Nucleus accumbens (tissue), 56 donors: ENCODE data around the gene ZSCAN5A.
"Not testable (repeated sequence)": the region's sequence is repeated elsewhere in the genome, so short reads cannot be mapped to it uniquely, and the experiment has no call there.

Source experiments
- DNase-seq, 56 donors: peaks; one replicate each; lab custom pipeline; 2025; lab: John Stamatoyannopoulos, UW

The ZSCAN5A gene

GRCh38 chr19:56282809-56283208 is 31.8 kb downstream of the ZSCAN5A start:
- no peak for DNase-seq

- no peak for DNase-seq
Observed at GRCh38 chr19:56273563-56274117, 41.0 kb downstream of the ZSCAN5A start.

- DNase-seq = no peak
Observed at GRCh38 chr19:56272161-56272798, 42.4 kb downstream of the ZSCAN5A start, which contains the start of gene EDDM13. Gene EDDM13 (plus strand): TSS chr19:56272748. CDS start chr19:56272835, 87 bp downstream.

- no peak for DNase-seq
Observed at GRCh38 chr19:56271151-56271550, 43.5 kb downstream of the ZSCAN5A start.

DNA sequence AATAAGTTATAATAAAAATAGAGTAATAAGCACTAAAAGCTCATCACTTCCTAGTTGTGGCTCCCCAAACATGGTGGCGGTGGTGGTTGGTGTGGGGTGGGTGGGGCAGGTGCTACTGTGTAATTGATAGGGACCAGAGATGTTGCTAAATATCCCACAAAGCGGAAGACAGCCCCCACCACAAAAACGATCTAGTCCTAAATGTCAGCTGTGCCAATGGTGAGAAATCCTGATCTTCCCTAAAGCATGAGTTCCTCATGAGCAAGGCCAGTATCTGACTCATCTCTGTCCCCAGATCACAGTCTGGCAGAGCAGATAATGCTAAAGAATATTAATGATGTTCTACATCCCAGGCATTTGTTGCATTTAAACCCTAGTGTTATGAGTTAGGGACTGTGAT is 44.0 kb downstream of the ZSCAN5A start:
- DNase-seq = no peak

- DNase-seq = no peak
Observed at GRCh38 chr19:56269348-56269747, 45.3 kb downstream of the ZSCAN5A start.

GRCh38 chr19:56266051-56266450 is 48.6 kb downstream of the ZSCAN5A start:
- no peak for DNase-seq

- DNase-seq = no peak
Observed at GRCh38 chr19:56263319-56263718, 51.3 kb downstream of the ZSCAN5A start.

DNA sequence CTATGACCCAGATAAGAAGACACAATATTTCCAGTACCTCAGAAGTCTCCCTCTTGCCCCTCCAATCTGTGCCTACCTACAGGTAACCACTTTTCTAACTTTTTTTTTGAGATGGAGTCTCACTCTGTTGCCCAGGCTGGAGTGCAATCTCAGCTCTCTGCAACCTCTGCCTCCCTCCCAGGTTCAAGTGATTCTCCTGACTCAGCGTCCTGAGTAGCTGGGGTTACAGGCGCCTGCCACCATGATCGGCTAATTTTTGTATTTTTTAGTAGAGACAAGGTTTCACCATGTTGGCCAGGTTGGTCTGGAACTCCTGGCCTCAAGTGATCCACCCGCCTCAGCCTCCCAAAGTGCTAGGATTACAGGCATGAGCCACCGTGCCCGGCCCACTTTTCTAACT is 52.7 kb downstream of the ZSCAN5A start:
- not testable (repeated sequence) for DNase-seq

DNA sequence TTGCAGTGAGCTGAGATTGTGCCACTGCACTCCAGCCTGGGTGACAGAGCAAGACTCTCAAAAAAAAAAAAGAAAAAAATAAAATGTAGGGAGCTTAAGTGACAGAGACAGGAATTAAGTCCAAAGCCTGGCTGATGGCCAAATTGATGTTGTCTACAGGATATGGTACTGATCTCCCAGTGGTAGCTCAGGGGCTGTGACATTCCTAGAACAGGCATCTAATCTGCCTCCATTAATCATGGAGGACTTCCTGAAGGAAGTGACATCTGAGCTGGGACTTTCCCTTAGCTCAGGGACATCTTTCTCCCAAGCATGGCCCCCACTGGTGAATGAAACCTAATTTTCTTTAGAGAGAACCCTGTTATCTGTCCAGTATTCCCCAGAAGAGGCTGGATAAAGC is 53.5 kb downstream of the ZSCAN5A start:
- DNase-seq = no peak

- DNase-seq = no peak
Observed at GRCh38 chr19:56258272-56258671, 56.4 kb downstream of the ZSCAN5A start.

GRCh38 chr19:56253737-56254136 is 60.9 kb downstream of the ZSCAN5A start:
- DNase-seq = no peak

- DNase-seq = peak in 47 of 56 donors; percentile 0 to 63 (median 15)
Observed at GRCh38 chr19:56252699-56253422, 61.8 kb downstream of the ZSCAN5A start.

DNA sequence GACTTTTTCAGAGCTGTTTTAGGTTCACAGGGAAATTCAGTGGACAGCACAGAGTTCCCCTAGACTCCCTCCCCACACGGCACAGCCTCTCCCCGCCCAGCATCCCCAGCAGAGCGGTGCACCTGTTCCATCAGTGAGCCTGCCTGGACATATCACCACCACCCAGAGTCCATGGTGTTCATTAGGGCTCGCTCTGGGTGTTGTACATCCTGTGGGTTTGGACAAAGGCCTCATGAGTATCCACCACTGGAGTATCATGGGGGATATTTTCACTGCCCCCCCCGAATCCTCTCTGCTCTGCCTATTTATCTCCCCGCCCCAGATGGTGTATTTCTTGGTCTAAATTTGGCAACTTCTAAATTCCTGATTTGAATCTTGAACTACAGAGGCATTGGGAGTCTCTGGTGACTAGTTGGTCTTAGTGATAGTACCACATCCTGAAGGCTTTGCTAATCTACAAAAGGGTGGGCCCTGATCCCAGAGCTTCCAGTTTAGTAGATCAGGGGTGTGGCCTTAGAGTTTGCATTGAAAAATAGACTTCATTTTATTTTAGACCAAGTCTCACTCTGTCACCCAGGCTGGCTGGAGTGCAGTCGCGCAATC is 65.8 kb downstream of the ZSCAN5A start:
- DNase-seq = not testable (repeated sequence)

GRCh38 chr19:56245764-56246163 is 68.9 kb downstream of the ZSCAN5A start:
- DNase-seq = not testable (repeated sequence)

DNA sequence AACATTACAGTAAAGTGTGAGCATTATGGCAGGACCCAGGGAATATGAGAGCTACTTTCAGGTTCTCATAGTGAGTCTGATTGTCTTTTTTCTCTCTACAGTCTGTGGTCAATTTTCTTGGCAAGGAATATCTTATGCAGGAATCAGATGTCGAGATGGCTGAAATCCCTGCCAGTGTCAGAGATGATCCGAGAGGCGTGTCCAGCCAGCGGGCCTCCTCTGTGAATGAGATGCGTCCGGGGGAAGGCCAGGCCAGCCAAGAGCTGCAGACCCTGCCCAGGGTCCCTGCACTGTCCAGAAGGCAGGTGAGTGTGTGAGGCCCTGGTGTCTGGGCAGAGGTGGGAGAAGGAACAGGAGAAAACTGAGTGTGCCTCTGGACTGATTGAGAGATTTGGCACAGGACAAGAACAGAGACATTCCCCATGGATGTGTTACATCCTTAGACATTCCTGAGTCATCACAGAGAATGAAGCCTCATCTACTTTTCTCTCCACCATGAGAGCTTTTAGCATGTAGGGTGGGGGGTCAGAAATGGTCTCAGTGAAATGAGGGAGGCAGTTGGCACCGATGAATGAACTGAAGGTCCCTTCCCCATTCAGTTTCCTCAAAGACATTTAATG is 69.4 kb downstream of the ZSCAN5A start:
- no peak for DNase-seq

- DNase-seq = no peak
Observed at GRCh38 chr19:56223481-56223880, 91.2 kb downstream of the ZSCAN5A start.

DNA sequence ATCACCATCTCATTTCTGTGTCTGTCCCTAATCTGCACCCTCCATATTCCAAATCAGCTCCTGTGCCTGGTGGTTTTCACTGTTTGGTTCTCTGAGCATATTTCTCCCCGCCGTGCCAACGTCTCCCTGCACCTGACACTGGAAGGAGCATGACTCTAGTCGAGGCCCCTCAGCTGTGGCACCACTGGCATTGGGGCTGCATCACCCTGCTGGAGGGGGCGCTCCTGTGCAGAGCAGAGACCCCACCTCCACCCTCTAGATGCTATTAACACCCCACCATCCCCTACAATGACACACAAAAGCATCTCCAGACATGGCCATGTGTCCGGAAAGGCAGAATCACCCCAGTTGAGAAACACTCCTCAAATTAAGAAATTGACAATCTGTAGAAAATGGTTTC is 91.7 kb downstream of the ZSCAN5A start:
- DNase-seq = no peak

DNA sequence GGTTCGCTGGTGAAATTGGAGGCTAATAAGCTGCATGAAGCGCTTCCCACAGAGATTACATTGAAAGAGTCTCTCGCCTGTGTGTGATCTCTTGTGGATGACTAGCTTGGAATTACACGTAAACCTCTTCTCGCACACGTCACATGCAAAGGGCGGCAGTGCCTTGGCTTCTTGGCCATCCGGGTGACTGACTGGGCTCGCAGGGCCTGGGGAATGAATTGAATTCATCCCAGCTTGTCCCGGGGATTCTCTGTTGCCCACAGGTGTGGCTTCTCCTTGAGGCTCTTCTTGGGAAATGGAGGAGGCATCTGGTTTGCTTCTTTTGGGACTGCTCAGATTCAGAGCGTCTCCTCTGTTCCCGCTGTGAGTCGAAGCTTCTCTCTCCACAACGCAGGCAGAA is 92.8 kb downstream of the ZSCAN5A start:
- DNase-seq = no peak

DNA sequence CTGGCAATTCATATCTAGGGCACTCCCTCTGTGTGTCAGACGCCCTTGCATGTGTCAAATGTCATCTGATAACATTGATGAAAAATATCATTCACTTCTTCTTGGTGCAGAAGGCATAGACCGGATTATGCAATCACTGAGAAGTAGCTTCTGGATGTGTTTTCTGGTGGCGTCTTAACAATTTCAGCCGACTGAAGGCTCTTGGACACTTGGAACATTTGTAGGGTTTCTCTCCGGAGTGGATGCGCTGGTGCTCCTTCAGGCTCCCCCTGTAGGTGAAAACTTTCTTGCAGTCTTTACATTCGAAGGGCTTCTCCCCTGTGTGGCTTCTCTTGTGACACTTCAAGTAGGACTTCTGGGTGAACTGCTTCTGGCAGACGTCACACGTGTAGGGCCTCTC is 93.2 kb downstream of the ZSCAN5A start:
- not testable (repeated sequence) for DNase-seq

- no peak for DNase-seq
Observed at GRCh38 chr19:56218961-56219360, 95.7 kb downstream of the ZSCAN5A start.
